GM12878 (cell line): ENCODE results near the gene NISCH. TPM values are rescaled to one million over a fixed set of nuclear protein-coding genes. Genes with fewer than 3 reads are reported as not detected.

Experiments
- ATAC-seq: fragments of 200-7000 bp; cut with Tn5 transposase; 3 replicates; pipeline ENCODE4 v1.9.1; 2020; ENCODE audit warnings: mild to moderate bottlenecking, moderate library complexity
- BruUV-seq: library from RNA; stranded (reverse); fragments of 400-500 nt; replicated peaks from 2 replicates; lab custom pipeline; 2021; lab: Mats Ljungman, UMichigan
- CTCF ChIA-PET: fragments of 300-600 bp; sonication (Branson Sonifier 250); formaldehyde crosslinking; extraction: SDS; loops from one replicate; lab custom pipeline; 2021; ENCODE audit warnings: inconsistent platforms; lab: Yijun Ruan, JAX
- POLR2A ChIA-PET: fragments of 350-600 bp; formaldehyde crosslinking; extraction: SDS; loops from one replicate; lab custom pipeline; 2021; ENCODE audit warnings: inconsistent platforms; lab: Charles Lee
- RAD21 ChIA-PET: fragments of 300-600 bp; sonication (Branson Sonifier 250); formaldehyde crosslinking; loops from one replicate; lab custom pipeline; 2023; ENCODE audit warnings: antibody characterized with exemption; ENCODE audit not compliant: unreplicated experiment; lab: Charles Lee
- SMC1A ChIA-PET: fragments of 300-600 bp; sonication (Branson Sonifier 250); formaldehyde crosslinking; loops from one replicate; lab custom pipeline; 2023; ENCODE audit not compliant: unreplicated experiment, uncharacterized antibody; lab: Charles Lee
- DNase-seq: peaks from one replicate; pipeline ENCODE4 v3.0.0-alpha.2; 2011; ENCODE audit warnings: low read depth, low spot score
- FAIRE-seq: peaks from 3 replicates; lab custom pipeline; 2011; peaks lifted over from hg19 to GRCh38; lab: Jason Lieb, UNC
- H2AFZ ChIP-seq: 2 replicates; pipeline ENCODE4 v1.6.0; 2011; ENCODE audit warnings: low read depth, low read length, control low read depth; ENCODE audit not compliant: control insufficient read depth
- H3K27ac ChIP-seq: 2 replicates; pipeline ENCODE4 v1.5.1; 2011; ENCODE audit warnings: control low read depth; ENCODE audit not compliant: control insufficient read depth, insufficient read depth
- H3K27me3 ChIP-seq, 2 experiments: replicated peaks in 1 of 2; 2 replicates each; pipeline versions ENCODE4 v1.6.0 to v1.6.1; 2011; ENCODE audit warnings: low read length in 1 of 2; ENCODE audit not compliant: control insufficient read depth in 2 of 2, insufficient read depth in 2 of 2
- H3K36me3 ChIP-seq, 2 experiments: 2 replicates each; pipeline ENCODE4 v1.5.1; 2011; ENCODE audit warnings: low read length in 1 of 2; ENCODE audit not compliant: control insufficient read depth in 2 of 2, insufficient read depth in 2 of 2
- H3K4me1 ChIP-seq: 2 replicates; pipeline ENCODE4 v1.6.1; 2011; ENCODE audit warnings: mild to moderate bottlenecking, low read length, moderate library complexity, mixed read lengths; ENCODE audit not compliant: control insufficient read depth, insufficient read depth
- H3K4me2 ChIP-seq: 2 replicates; pipeline ENCODE4 v1.6.0; 2011; ENCODE audit warnings: control low read depth; ENCODE audit not compliant: control insufficient read depth, insufficient read depth
- H3K4me3 ChIP-seq: fragments of 200-600 bp; sonication (generic); 2 replicates; pipeline ENCODE4 v1.5.1; 2016
- H3K79me2 ChIP-seq: 2 replicates; pipeline ENCODE4 v1.6.0; 2011; ENCODE audit warnings: low read length; ENCODE audit not compliant: control insufficient read depth, insufficient read depth
- H3K9ac ChIP-seq: 2 replicates; pipeline ENCODE4 v1.8.0; 2011; ENCODE audit warnings: low read length, control low read depth, mixed read lengths; ENCODE audit not compliant: control insufficient read depth, insufficient read depth
- H3K9me3 ChIP-seq: replicated peaks from 3 replicates; pipeline ENCODE4 v1.5.1; 2011; ENCODE audit warnings: mild to moderate bottlenecking, low read length; ENCODE audit not compliant: control insufficient read depth, insufficient read depth
- H4K20me1 ChIP-seq: 2 replicates; pipeline ENCODE4 v1.6.0; 2011; ENCODE audit not compliant: control insufficient read depth, insufficient read depth
- NR2C2 ChIP-seq: IDR thresholded peaks from 2 replicates; pipeline ENCODE4 v1.6.1; 2011; ENCODE audit warnings: borderline replicate concordance, low read depth; ENCODE audit not compliant: control insufficient read depth, insufficient read length
- PML ChIP-seq: IDR thresholded peaks from 2 replicates; pipeline ENCODE4 v1.6.1; 2012; ENCODE audit warnings: low read length, inconsistent platforms
- TCF7 ChIP-seq: IDR thresholded peaks from 2 replicates; pipeline ENCODE4 v1.6.1; 2014; ENCODE audit warnings: antibody characterized with exemption, borderline replicate concordance
- WGBS: methylation state at CpG from one replicate; pipeline ENCODE4 v1.1.6; 2016; ENCODE audit warnings: low lambda C conversion rate; ENCODE audit not compliant: insufficient replicate concordance, insufficient coverage; ENCODE audit errors: missing lambda C conversion rate; 5-methylcytosine and 5-hydroxymethylcytosine counted together
- in situ Hi-C: fragments of 300-500 bp; cut with MboI; formaldehyde crosslinking; loops from 9 replicates; pipeline ENCODE4 v1.14.3; 2018; ENCODE audit warnings: mixed read lengths
- intact Hi-C: fragments of 100-400 bp; cut with micrococcal nuclease; formaldehyde crosslinking; loops from one replicate; pipeline ENCODE4 v1.14.2; 2022; ENCODE audit not compliant: unreplicated experiment
- polyA plus RNA-seq, 11 experiments: library from polyadenylated mRNA; depleted of rRNA in 4 of 11; unstranded in 6 of 11; stranded (reverse) in 5 of 11; fragments of >200 nt; fragmentation: Nextera tagmentation in 4 of 11; fragmentation: Illumina TruSeq in 1 of 11; extraction: Ambion mirVana in 4 of 11; extraction: Trizol in 1 of 11; gene quantifications; 1 replicate in 1 of 11; 2 replicates in 10 of 11; pipeline versions ENCODE4 v1.2.1 to v1.2.3, GENCODE V29; 2011 to 2016; ENCODE audit warnings: inconsistent platforms in 2 of 11, missing spikeins in 2 of 11, low read depth in 1 of 11
- total RNA-seq, 4 experiments: library from RNA; depleted of rRNA in 3 of 4; stranded (reverse); fragments of >200 nt in 3 of 4; fragmentation: Illumina TruSeq in 1 of 4; extraction: Trizol in 1 of 4; gene quantifications; 2 replicates each; pipeline versions ENCODE4 v1.2.1 to v1.2.3, GENCODE V29; 2013 to 2021
- TF ChIP-seq, protein P1 (sequence below): IDR thresholded peaks from 2 replicates; pipeline ENCODE4 v1.6.1; 2011; ENCODE audit warnings: mild to moderate bottlenecking, low read depth, low read length, moderate library complexity; ENCODE audit not compliant: insufficient replicate concordance
- TF ChIP-seq, protein P2 (sequence below): IDR thresholded peaks from 2 replicates; pipeline ENCODE4 v1.6.1; 2011; ENCODE audit warnings: borderline replicate concordance, low read depth, mild to moderate bottlenecking, moderate library complexity, low read length; ENCODE audit not compliant: insufficient read depth, poor library complexity, severe bottlenecking

The NISCH gene
- total and polyA plus RNA-seq, 10 of the 15 experiments (the other 5 are each of a cell fraction or from before 2014, with no cell fraction given) = 0.76 to 52.5 (median 24.6) TPM

DNA sequence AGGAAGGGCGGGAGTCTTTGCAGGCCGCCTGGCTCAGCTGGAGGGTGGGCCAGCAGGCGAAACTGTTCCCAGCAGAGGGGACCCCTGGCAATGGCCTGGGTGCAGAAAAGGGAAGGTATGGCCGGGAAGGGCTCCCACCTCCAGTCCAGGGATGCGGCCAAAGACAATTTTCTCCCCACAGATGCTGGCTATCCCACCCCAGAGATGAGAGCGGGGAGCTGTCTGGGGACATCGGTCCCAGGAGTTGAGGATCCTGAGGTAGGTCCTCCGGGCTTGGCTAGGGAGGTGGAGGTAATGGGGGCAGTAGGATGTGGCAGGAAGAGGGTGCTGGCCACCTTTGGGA is 12.2 kb upstream of the NISCH start (continued):
- TF ChIP-seq, protein P1, sequence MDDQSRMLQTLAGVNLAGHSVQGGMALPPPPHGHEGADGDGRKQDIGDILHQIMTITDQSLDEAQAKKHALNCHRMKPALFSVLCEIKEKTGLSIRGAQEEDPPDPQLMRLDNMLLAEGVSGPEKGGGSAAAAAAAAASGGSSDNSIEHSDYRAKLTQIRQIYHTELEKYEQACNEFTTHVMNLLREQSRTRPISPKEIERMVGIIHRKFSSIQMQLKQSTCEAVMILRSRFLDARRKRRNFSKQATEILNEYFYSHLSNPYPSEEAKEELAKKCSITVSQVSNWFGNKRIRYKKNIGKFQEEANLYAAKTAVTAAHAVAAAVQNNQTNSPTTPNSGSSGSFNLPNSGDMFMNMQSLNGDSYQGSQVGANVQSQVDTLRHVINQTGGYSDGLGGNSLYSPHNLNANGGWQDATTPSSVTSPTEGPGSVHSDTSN = no peak

DNA sequence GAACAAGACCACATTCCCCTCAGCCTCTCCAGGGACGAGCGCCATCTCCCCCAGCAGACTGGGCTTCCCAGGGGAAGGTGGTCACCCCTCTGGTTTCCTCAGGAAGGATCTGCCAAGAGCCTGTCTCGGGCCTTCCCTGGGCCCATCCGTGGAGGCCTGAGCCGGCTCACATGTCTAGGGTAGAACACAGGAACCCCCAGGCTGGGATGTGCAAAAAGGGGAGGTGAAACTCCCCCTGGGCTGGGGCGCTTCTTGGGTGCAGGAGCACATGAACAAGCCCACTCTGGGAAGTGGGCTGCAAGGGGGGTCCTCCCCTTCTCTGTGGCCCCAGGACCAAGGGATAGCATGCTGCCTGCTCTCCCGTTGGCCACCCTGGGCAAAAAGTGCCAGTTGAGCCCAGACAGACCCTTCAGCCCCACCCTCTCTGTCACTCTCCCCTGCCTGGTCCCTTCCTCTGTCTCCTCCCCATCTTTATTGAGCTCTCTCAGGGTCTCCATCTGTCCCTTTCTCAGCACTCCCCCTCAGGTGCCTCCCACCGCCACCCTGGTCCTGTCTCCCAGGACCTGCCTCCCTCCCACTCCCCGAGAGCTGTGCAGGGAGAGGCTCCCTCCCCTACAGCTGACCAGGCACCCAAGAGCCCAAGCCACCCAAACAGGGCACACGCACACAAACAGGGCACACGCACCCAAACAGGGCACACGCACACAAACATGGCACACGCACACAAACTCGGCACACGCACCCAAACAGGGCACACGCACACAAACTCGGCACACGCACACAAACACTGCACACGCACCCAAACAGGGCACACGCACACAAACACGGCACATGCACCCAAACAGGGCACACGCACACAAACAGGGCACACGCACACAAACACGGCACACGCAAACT is 11.4 kb upstream of the NISCH start:
- no peak overlapping the region for H3K9ac ChIP-seq
- SMC1A ChIA-PET = interaction anchor here (2.7 kb wide), 1 partner anchor 13 kb away, joined by 6 read pairs; no protein-coding TSS in a partner anchor
- H4K20me1 ChIP-seq = no peaks in the 10 kb centered on the region
- H3K4me3 ChIP-seq = no peak overlapping the region
- no peaks in the 10 kb centered on the region for H3K79me2 ChIP-seq
- H3K4me1 ChIP-seq = no peaks in the 10 kb centered on the region
- FAIRE-seq (no peak), DNase-seq (no peak), ATAC-seq (no peak)
- H3K27ac ChIP-seq = no peak overlapping the region
- no peak overlapping the region for H2AFZ ChIP-seq
- POLR2A ChIA-PET = no interaction called here
- H3K36me3 ChIP-seq = no peaks in the 10 kb centered on the region
- H3K27me3 ChIP-seq = no peaks in the 10 kb centered on the region
- WGBS = 60% methylated on average over 24 of the region's 25 CpGs
- no peak for TF ChIP-seq PML
- TF ChIP-seq NR2C2 = peak; percentile 44
- no peak for TF ChIP-seq TCF7
- TF ChIP-seq, protein P2, sequence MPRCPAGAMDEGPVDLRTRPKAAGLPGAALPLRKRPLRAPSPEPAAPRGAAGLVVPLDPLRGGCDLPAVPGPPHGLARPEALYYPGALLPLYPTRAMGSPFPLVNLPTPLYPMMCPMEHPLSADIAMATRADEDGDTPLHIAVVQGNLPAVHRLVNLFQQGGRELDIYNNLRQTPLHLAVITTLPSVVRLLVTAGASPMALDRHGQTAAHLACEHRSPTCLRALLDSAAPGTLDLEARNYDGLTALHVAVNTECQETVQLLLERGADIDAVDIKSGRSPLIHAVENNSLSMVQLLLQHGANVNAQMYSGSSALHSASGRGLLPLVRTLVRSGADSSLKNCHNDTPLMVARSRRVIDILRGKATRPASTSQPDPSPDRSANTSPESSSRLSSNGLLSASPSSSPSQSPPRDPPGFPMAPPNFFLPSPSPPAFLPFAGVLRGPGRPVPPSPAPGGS = peak; percentile 52
- intact Hi-C loops (no loop called here), in situ Hi-C loops (no loop called here)
- H3K4me2 ChIP-seq = no peak overlapping the region
- no TSS peak for BruUV-seq
- CTCF ChIA-PET = interaction anchor here (1.0 to 6.6 kb wide), 2 partner anchors 16 to 105 kb away, joined by 4 to 147 read pairs; no protein-coding TSS in a partner anchor
- RAD21 ChIA-PET = interaction anchor here (0.8 kb wide), 1 partner anchor 30 kb away, joined by 3 read pairs; no protein-coding TSS in a partner anchor
- no peaks in the 10 kb centered on the region for H3K9me3 ChIP-seq
